DMS153 treated with DMSO at 0.1 percent for 48 hours (cell line): ENCODE results near the gene CAP2.
"Not testable (repeated sequence)": the region's sequence is repeated elsewhere in the genome, so short reads cannot be mapped to it uniquely, and the experiment has no call there.

ENCODE experiments used
- DNase-seq: peaks from one replicate; lab custom pipeline; 2025; ENCODE audit not compliant: unreplicated experiment; lab: John Stamatoyannopoulos, UW

CAP2 gene

GRCh38 chr6:17565399-17565798 lies 172.0 kb downstream of the CAP2 start:
- no peak for DNase-seq

- no peak for DNase-seq
Observed at GRCh38 chr6:17574866-17575560, 181.6 kb downstream of the CAP2 start.

GRCh38 chr6:17577059-17577458 lies 183.7 kb downstream of the CAP2 start:
- DNase-seq: no peak

GRCh38 chr6:17580518-17581048 lies 187.2 kb downstream of the CAP2 start:
- DNase-seq: no peak

GRCh38 chr6:17581282-17581681 lies 187.9 kb downstream of the CAP2 start:
- not testable (repeated sequence) for DNase-seq

- no peak for DNase-seq
Observed at GRCh38 chr6:17583811-17584210, 190.4 kb downstream of the CAP2 start.

DNA sequence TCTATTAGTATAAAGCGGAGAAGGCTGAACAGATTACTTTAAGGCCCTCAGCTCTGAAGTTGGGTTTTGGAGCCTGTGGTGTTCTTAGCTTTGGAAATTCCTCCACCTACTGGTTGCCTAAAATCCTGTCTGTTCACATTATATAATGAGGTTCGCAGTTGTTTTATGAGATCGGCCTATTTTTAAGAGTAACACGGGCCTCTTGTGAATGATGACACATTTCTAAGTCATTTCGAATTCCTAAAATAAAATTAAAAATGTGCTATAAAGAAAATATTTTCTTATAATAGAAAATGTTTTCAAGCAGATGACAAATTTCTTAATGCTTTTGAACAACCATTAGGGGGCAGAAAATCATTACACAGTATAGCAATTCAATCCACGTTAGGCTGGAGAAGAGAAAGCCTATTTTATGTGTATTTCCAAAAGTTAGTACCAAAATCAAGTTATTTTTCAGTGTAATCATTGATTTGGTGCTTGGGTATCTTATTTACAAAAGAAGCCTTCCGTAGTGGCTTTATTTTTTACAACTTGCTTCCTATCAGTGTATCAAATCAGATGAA lies 190.9 kb downstream of the CAP2 start:
- DNase-seq: peak; percentile 76

GRCh38 chr6:17585766-17586490 lies 192.5 kb downstream of the CAP2 start:
- DNase-seq: no peak

- not testable (repeated sequence) for DNase-seq
Observed at GRCh38 chr6:17586623-17587022, 193.2 kb downstream of the CAP2 start.

DNA sequence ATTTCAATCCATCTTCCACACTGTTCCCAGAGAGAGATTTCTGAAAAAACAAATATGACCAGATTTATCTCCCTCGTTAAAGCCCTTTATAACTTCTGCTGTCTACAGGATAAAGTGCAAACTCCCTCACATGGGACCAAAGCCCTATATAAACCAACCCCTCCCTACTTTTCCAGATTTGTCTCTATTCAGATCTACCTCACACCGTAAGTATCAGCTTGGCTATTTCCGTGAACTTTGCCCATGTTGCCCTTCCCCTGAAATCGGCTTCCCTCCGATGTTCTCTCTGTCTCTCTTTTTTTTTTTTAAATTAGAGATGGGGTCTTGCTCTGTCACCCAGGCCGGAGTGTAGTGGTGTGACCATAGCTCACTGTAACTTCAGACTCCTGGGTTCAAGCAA lies 194.6 kb downstream of the CAP2 start:
- no peak for DNase-seq

- DNase-seq: no peak
Observed at GRCh38 chr6:17589406-17590096, 196.2 kb downstream of the CAP2 start.

- DNase-seq: no peak
Observed at GRCh38 chr6:17591287-17591686, 197.9 kb downstream of the CAP2 start.

GRCh38 chr6:17593246-17593645 lies 199.9 kb downstream of the CAP2 start:
- no peak for DNase-seq

GRCh38 chr6:17596085-17596484 lies 202.7 kb downstream of the CAP2 start:
- no peak for DNase-seq

GRCh38 chr6:17599877-17600526 lies 206.6 kb downstream of the CAP2 start, which contains the start of gene FAM8A1:
Gene FAM8A1 (plus strand): TSS chr6:17600302. CDS start chr6:17600410, 108 bp downstream.
- DNase-seq: peak; percentile 69

DNA sequence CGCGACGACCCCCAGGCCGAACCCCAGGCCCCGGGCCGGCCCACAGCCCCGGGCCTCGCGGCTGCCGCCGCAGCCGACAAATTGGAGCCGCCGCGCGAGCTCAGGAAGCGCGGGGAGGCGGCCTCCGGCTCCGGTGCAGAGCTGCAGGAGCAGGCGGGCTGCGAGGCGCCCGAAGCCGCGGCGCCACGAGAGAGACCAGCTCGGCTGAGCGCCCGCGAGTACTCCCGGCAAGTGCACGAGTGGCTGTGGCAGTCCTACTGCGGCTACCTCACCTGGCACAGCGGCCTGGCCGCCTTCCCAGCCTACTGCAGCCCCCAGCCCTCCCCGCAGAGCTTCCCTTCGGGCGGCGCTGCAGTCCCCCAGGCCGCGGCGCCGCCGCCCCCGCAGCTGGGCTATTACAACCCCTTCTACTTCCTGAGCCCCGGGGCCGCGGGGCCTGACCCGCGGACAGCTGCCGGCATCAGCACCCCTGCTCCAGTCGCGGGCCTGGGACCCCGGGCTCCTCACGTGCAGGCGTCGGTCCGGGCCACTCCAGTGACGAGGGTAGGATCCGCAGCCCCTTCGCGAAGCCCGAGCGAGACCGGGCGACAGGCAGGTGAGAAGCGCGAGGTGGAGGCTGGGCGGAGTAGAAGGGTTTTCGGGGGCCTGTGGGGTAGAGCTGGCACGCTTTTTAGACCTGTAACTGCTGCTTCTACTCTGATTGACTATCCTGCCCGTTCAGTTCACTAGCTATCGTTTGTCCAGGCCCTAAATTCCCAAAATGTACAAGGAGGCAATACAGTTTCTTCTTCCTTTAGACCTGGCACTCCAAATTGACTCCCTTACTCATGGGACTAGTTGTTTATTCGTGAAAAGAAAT lies 207.4 kb downstream of the CAP2 start:
- no peak for DNase-seq

DNA sequence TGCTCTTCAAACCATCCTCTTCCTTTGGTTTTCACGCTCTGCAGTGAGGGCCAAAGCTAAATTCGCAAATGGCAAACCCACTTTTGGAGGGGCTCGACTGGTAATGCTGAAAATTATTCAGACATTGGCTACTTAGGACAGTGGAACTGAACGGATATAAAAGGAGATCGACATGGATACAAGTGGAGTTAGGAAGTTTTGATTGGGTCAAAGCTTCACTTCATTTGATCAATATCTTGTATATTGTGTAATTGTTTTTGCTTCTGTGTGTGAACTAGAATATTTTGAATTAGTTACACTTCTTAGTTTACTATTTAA lies 207.9 kb downstream of the CAP2 start:
- DNase-seq: no peak

DNA sequence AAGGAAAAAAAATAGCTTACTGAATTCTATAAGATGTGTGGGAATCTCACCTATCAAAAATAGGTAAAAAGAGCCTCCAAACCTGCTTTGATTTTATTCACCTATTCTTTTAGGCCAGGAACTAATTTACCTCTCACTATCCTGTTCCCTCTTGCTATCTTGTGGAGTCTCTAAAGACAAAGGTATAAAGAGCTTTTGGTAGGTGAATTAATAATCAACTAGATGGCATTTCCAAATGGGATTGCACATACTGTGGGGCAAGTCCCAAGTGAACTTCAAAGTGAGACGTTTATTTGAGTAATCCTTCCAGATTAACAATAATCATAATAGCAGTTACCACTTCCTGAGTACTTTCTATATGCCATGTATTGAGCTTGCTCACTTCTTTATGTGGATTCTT lies 209.5 kb downstream of the CAP2 start:
- no peak for DNase-seq

GRCh38 chr6:17606606-17607005 lies 213.2 kb downstream of the CAP2 start:
- no peak for DNase-seq
